Mesenchymal stem cell (in vitro differentiated cells and primary cell): ENCODE results near the gene TMEM123.

Experiments used
- DNase-seq: peaks from one replicate; pipeline ENCODE4 v3.0.0-alpha.2; 2013
- H2AFZ ChIP-seq: one replicate; pipeline ENCODE4 v1.6.1; 2013; ENCODE audit warnings: low read depth, mild to moderate bottlenecking, control low read depth, inconsistent platforms, low read length, moderate library complexity
- H2AK5ac ChIP-seq: 2 replicates; pipeline ENCODE4 v1.6.1; 2013; ENCODE audit warnings: low read length, moderate library complexity, mild to moderate bottlenecking, inconsistent platforms; ENCODE audit not compliant: severe bottlenecking
- H2BK120ac ChIP-seq: one replicate; pipeline ENCODE4 v1.6.1; 2013; ENCODE audit warnings: low read depth, mild to moderate bottlenecking, inconsistent platforms, low read length, moderate library complexity
- H2BK12ac ChIP-seq, 2 experiments: one replicate each; pipeline ENCODE4 v1.6.1; 2013; ENCODE audit warnings: inconsistent platforms in 2 of 2, low read length in 2 of 2, mild to moderate bottlenecking in 2 of 2, moderate library complexity in 2 of 2, control low read depth in 1 of 2
- H2BK15ac ChIP-seq: one replicate; pipeline ENCODE4 v1.6.1; 2013; ENCODE audit warnings: mild to moderate bottlenecking, low read depth, inconsistent platforms; ENCODE audit not compliant: poor library complexity, severe bottlenecking
- H2BK5ac ChIP-seq: 2 replicates; pipeline ENCODE4 v1.6.1; 2013; ENCODE audit warnings: low read depth, mild to moderate bottlenecking, low read length, control low read depth, inconsistent platforms; ENCODE audit not compliant: poor library complexity, severe bottlenecking
- H3K14ac ChIP-seq, 2 experiments: one replicate each; pipeline ENCODE4 v1.6.1; 2013; ENCODE audit warnings: inconsistent platforms in 2 of 2, low read length in 2 of 2, control low read depth in 1 of 2, mild to moderate bottlenecking in 1 of 2, moderate library complexity in 1 of 2
- H3K18ac ChIP-seq, 2 experiments: one replicate each; pipeline ENCODE4 v1.6.1; 2013; ENCODE audit warnings: inconsistent platforms in 2 of 2, low read length in 2 of 2, control low read depth in 1 of 2, low read depth in 1 of 2, mild to moderate bottlenecking in 1 of 2
- H3K23ac ChIP-seq, 2 experiments: one replicate each; pipeline ENCODE4 v1.6.1; 2013; ENCODE audit warnings: inconsistent platforms in 2 of 2, low read length in 2 of 2, mild to moderate bottlenecking in 2 of 2, moderate library complexity in 2 of 2, control low read depth in 1 of 2
- H3K27ac ChIP-seq: 2 replicates; pipeline ENCODE4 v1.5.1; 2013; ENCODE audit warnings: mild to moderate bottlenecking, moderate library complexity, low read length, control low read depth, inconsistent platforms; ENCODE audit not compliant: poor library complexity, severe bottlenecking
- H3K27me3 ChIP-seq, 2 experiments: 2 replicates each; pipeline versions ENCODE4 v1.6.1 to v1.7.0; 2013; ENCODE audit warnings: low read length in 2 of 2, mild to moderate bottlenecking in 2 of 2, moderate library complexity in 2 of 2, control low read depth in 1 of 2, inconsistent platforms in 1 of 2; ENCODE audit not compliant: control insufficient read depth in 1 of 2, insufficient read depth in 1 of 2
- H3K36me3 ChIP-seq, 2 experiments: 2 replicates each; pipeline versions ENCODE4 v1.6.1 to v1.7.0; 2013; ENCODE audit warnings: low read length in 2 of 2, control low read depth in 1 of 2, inconsistent platforms in 1 of 2, low read depth in 1 of 2, mild to moderate bottlenecking in 1 of 2; ENCODE audit not compliant: insufficient read depth in 2 of 2, control insufficient read depth in 1 of 2
- H3K4ac ChIP-seq, 2 experiments: one replicate each; pipeline ENCODE4 v1.6.1; 2013; ENCODE audit warnings: inconsistent platforms in 2 of 2, low read length in 2 of 2, mild to moderate bottlenecking in 2 of 2, moderate library complexity in 2 of 2, control low read depth in 1 of 2, low read depth in 1 of 2
- H3K4me1 ChIP-seq: 2 replicates; pipeline ENCODE4 v1.6.1; 2013; ENCODE audit warnings: low read depth, low read length, control low read depth; ENCODE audit not compliant: control insufficient read depth, insufficient read depth
- H3K4me2 ChIP-seq: 2 replicates; pipeline ENCODE4 v1.6.1; 2013; ENCODE audit warnings: low read length, mild to moderate bottlenecking, inconsistent platforms; ENCODE audit not compliant: poor library complexity, severe bottlenecking
- H3K4me3 ChIP-seq, 2 experiments: 2 replicates each; pipeline versions ENCODE4 v1.5.1 to v1.7.0; 2013; ENCODE audit warnings: low read length in 2 of 2, mild to moderate bottlenecking in 2 of 2, control low read depth in 1 of 2, low read depth in 1 of 2; ENCODE audit not compliant: insufficient read depth in 1 of 2
- H3K79me1 ChIP-seq: replicated peaks from 2 replicates; pipeline ENCODE4 v1.6.1; 2013; ENCODE audit warnings: mild to moderate bottlenecking, control low read depth, low read length, inconsistent platforms; ENCODE audit not compliant: poor library complexity, severe bottlenecking
- H3K9ac ChIP-seq: 2 replicates; pipeline ENCODE4 v1.7.0; 2013; ENCODE audit warnings: mild to moderate bottlenecking, low read length, moderate library complexity
- H3K9me3 ChIP-seq: 2 replicates; pipeline ENCODE4 v1.7.0; 2013; ENCODE audit warnings: mild to moderate bottlenecking, low read length; ENCODE audit not compliant: control insufficient read depth
- H4K8ac ChIP-seq: one replicate; pipeline ENCODE4 v1.6.1; 2013; ENCODE audit warnings: inconsistent platforms, mild to moderate bottlenecking, low read length, moderate library complexity
- H4K91ac ChIP-seq: one replicate; pipeline ENCODE4 v1.6.1; 2013; ENCODE audit warnings: mild to moderate bottlenecking, low read length, inconsistent platforms
- WGBS: methylation state at CpG from one replicate; pipeline ENCODE4 v1.1.7; 2013; ENCODE audit warnings: mixed read lengths; 5-methylcytosine and 5-hydroxymethylcytosine counted together

TMEM123 gene

DNA sequence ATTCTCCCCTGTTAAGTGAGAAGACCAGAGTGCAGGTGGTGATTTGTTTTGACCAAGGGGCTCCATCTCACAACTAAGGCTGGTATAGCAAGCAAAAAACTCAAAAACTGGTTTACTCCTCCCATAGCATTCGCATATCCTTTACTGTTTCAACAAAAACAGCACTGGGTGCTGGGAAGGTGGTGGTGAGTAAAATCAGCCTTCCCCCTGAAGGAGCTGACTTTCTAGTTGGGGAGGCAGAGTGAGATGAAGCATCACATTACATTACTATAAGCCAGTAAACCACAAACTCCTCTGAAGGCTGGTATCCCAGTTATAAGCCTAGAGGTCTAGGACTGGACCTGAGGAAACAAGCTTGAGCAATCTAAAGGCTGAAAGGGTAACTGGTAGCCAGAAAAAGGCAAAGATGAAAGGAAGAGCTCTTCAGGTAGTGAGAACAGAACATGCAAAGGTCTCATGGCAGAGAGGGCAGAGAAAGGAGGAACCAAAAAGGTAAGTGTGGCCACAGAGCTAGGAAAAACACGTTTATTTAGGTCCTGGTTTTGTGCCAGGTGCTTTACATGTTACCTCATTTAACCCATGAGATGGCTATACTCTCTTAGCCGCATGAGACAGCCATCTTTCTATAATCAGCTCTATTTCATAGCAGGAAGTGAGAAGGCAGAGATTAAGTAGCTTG lies 22.3 kb downstream of the TMEM123 start:
- H2AFZ ChIP-seq: no peak overlapping the region
- H3K4me2 ChIP-seq: no peak overlapping the region
- H3K23ac ChIP-seq: no peak overlapping the region
- peaks cover 2% of the 10 kb centered on the region for H3K4me1 ChIP-seq
- WGBS: 100% methylated on average over 2 of the region's 3 CpGs
- H2AK5ac ChIP-seq: no peak overlapping the region
- H3K4me3 ChIP-seq: no peak overlapping the region
- H2BK15ac ChIP-seq: no peak overlapping the region
- H3K9ac ChIP-seq: no peak overlapping the region
- no peak overlapping the region for H3K27ac ChIP-seq
- peaks cover 32% of the 10 kb centered on the region for H3K79me1 ChIP-seq
- peaks cover 0 to 8% of the 10 kb centered on the region in 2 experiments for H3K36me3 ChIP-seq
- no peak overlapping the region for H2BK120ac ChIP-seq
- no peak overlapping the region for H4K91ac ChIP-seq
- no peak overlapping the region for H3K4ac ChIP-seq
- H4K8ac ChIP-seq: no peak overlapping the region
- no peak for DNase-seq
- H3K27me3 ChIP-seq: no peaks in the 10 kb centered on the region
- no peak overlapping the region for H3K18ac ChIP-seq
- H2BK5ac ChIP-seq: no peak overlapping the region
- H3K9me3 ChIP-seq: no peaks in the 10 kb centered on the region
- no peak overlapping the region for H3K14ac ChIP-seq
- H2BK12ac ChIP-seq: no peak overlapping the region

DNA sequence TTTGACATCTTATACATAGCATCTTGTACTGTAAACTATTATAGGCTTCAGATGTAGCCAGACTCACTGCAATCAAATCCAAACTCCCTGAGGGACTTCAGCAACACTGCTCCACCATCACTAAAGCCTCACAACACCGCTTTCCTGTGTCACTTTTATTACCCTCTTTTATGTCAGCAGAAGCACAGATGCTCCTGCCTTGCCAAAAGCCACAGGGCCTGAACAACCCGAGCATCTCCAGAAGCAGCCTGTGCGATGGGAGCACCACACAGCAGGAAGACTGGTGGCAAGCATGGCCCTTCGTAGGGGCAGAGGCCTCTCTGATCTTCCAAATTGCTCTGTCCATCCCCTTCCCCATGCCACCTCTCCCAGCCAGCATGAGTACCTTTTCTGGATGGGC lies 22.9 kb downstream of the TMEM123 start:
- Histone ChIP-seq H2AFZ (no peak overlapping the region), H3K9ac (no peak overlapping the region), H3K9me3 (no peaks in the 10 kb centered on the region), H3K36me3 (peaks cover 2 to 8% of the 10 kb centered on the region in 2 experiments), H4K91ac (no peak overlapping the region), H4K8ac (no peak overlapping the region), H2BK15ac (no peak overlapping the region), H2BK5ac (no peak overlapping the region), H3K4me3 (no peak overlapping the region), H3K79me1 (peaks cover 32% of the 10 kb centered on the region), H3K18ac (no peak overlapping the region), H3K23ac (no peak overlapping the region), H3K4ac (no peak overlapping the region), H3K4me1 (peaks cover 2% of the 10 kb centered on the region), H2BK120ac (no peak overlapping the region), H3K4me2 (no peak overlapping the region), H2BK12ac (no peak overlapping the region), H3K27me3 (no peaks in the 10 kb centered on the region), H2AK5ac (no peak overlapping the region), H3K14ac (no peak overlapping the region), H3K27ac (no peak overlapping the region)
- no peak for DNase-seq
- 58% methylated on average over 4 of the region's 4 CpGs for WGBS

DNA sequence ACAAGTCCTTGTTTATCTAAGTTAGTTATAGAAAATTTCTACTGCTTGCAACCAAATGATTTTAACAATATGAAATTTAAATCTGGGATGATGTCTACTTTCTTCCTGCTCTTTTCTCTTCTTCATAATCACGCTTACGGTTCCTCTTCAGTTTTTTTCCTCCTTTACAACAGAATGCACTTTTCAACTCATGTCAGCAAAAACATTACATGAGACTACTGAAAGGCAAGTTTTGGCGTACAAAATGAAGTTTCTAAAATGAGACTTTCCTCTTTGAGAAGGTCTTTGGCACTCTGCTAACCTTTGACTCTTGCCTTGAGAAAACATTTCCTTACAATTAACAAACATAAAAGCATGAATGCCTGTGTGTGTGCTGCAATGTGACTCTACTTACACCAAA lies 23.3 kb downstream of the TMEM123 start:
- Histone ChIP-seq H3K36me3 (peaks cover 2 to 8% of the 10 kb centered on the region in 2 experiments), H3K18ac (no peak overlapping the region), H3K4me1 (peaks cover 2% of the 10 kb centered on the region), H3K4ac (no peak overlapping the region), H2BK12ac (no peak overlapping the region), H3K27ac (no peak overlapping the region), H3K79me1 (peaks cover 32% of the 10 kb centered on the region), H2AK5ac (no peak overlapping the region), H2BK120ac (no peak overlapping the region), H2BK15ac (no peak overlapping the region), H3K23ac (no peak overlapping the region), H2AFZ (no peak overlapping the region), H3K4me2 (no peak overlapping the region), H4K8ac (no peak overlapping the region), H3K14ac (no peak overlapping the region), H3K4me3 (no peak overlapping the region), H3K27me3 (no peaks in the 10 kb centered on the region), H3K9ac (no peak overlapping the region), H4K91ac (no peak overlapping the region), H2BK5ac (no peak overlapping the region), H3K9me3 (no peaks in the 10 kb centered on the region)
- DNase-seq: no peak
- WGBS: 100% methylated on average over 3 of the region's 3 CpGs

DNA sequence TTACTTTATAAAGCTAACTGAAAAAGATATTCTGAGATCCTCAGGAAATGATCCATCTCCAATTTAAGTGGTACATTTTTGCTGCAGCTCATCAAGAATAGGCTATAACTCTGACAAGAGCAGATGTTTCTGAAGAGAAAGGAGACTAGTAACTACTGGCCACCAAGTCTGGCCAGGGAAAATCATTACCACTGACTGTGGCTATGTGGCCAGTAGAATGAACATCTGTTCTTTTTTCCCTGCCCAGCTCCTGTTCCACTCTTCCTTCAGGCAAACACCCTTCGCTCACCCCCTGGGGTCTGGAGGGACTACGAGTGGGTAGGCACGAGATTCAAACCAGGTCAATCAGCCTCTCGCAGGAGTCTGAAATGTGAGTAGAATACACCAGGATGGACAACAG lies 23.9 kb downstream of the TMEM123 start:
- DNase-seq: no peak
- WGBS: 89% methylated on average over 4 of the region's 4 CpGs

More for the DNA sequence above, 23.9 kb downstream of the TMEM123 start:
- no peak overlapping the region for H2BK15ac ChIP-seq
- no peak overlapping the region for H2AFZ ChIP-seq
- no peak overlapping the region for H3K4ac ChIP-seq
- H3K18ac ChIP-seq: no peak overlapping the region
- no peak overlapping the region for H3K4me2 ChIP-seq
- no peak overlapping the region for H2BK120ac ChIP-seq
- H3K9me3 ChIP-seq: no peaks in the 10 kb centered on the region
- no peak overlapping the region for H2BK12ac ChIP-seq
- H3K4me1 ChIP-seq: peaks cover 2% of the 10 kb centered on the region
- H2AK5ac ChIP-seq: no peak overlapping the region
- no peak overlapping the region for H3K4me3 ChIP-seq
- peaks cover 2 to 8% of the 10 kb centered on the region in 2 experiments for H3K36me3 ChIP-seq
- no peak overlapping the region for H2BK5ac ChIP-seq
- H3K27ac ChIP-seq: no peak overlapping the region
- peaks cover 32% of the 10 kb centered on the region for H3K79me1 ChIP-seq
- H3K9ac ChIP-seq: no peak overlapping the region
- no peak overlapping the region for H3K23ac ChIP-seq
- H4K8ac ChIP-seq: no peak overlapping the region
- no peaks in the 10 kb centered on the region for H3K27me3 ChIP-seq
- no peak overlapping the region for H3K14ac ChIP-seq
- no peak overlapping the region for H4K91ac ChIP-seq
